ENCODE measurements around the gene CFL2.

The CFL2 gene

GRCh38 chr14:34665785-34666435 is 48.5 kb downstream of the CFL2 start:
- Histone ChIP-seq H3K9me3 (ENCODE audit: insufficient read depth, low read depth, low read length) (no peaks in the 10 kb centered on the region), H3K4me1 (ENCODE audit: insufficient read depth, low read length, poor library complexity, severe bottlenecking) (peaks cover 7% of the 10 kb centered on the region), H3K4me3 (ENCODE audit: low read length, poor library complexity, severe bottlenecking) (no peak overlapping the region), H3K79me2 (ENCODE audit: insufficient read depth, low read length) (no peaks in the 10 kb centered on the region), H3K27me3 (ENCODE audit: insufficient read depth, low read length, poor library complexity, severe bottlenecking) (no peaks in the 10 kb centered on the region), H3F3A (ENCODE audit: low read depth) (no peaks in the 10 kb centered on the region), H2AFZ (ENCODE audit: low read length) (peak overlapping the region; percentile 14), H3K9ac (ENCODE audit: low read depth, low read length, poor library complexity, severe bottlenecking) (no peak overlapping the region), H4K20me1 (ENCODE audit: insufficient read depth, low read length, poor library complexity, severe bottlenecking) (no peaks in the 10 kb centered on the region), H3K36me3 (ENCODE audit: insufficient read depth, low read length) (no peaks in the 10 kb centered on the region), H3K4me2 (ENCODE audit: low read depth, low read length, poor library complexity, severe bottlenecking) (peak overlapping the region; percentile 22), H3K9me2 (replicated peaks; ENCODE audit: low read depth, low read length) (no peaks in the 10 kb centered on the region)
- TF ChIP-seq CTCF (conservative IDR thresholded peaks at IDR 0.05; ENCODE audit: low read length) = no peak
- no peak for TF ChIP-seq EZH2phosphoT487 (IDR thresholded peaks at IDR 0.05; ENCODE audit: borderline replicate concordance)

GRCh38 chr14:34662561-34663088 is 51.8 kb downstream of the CFL2 start:
- no peaks in the 10 kb centered on the region for H3K27me3 ChIP-seq (ENCODE audit: insufficient read depth, low read length, poor library complexity, severe bottlenecking)
- no peak overlapping the region for H3K9ac ChIP-seq (ENCODE audit: low read depth, low read length, poor library complexity, severe bottlenecking)
- no peaks in the 10 kb centered on the region for H3K9me2 ChIP-seq (replicated peaks; ENCODE audit: low read depth, low read length)
- no peak overlapping the region for H3K4me3 ChIP-seq (ENCODE audit: low read length, poor library complexity, severe bottlenecking)
- H2AFZ ChIP-seq (ENCODE audit: low read length) = no peak overlapping the region
- H3K36me3 ChIP-seq (ENCODE audit: insufficient read depth, low read length) = no peaks in the 10 kb centered on the region
- no peaks in the 10 kb centered on the region for H4K20me1 ChIP-seq (ENCODE audit: insufficient read depth, low read length, poor library complexity, severe bottlenecking)
- no peak for TF ChIP-seq CTCF (conservative IDR thresholded peaks at IDR 0.05; ENCODE audit: low read length)
- no peak for TF ChIP-seq EZH2phosphoT487 (IDR thresholded peaks at IDR 0.05; ENCODE audit: borderline replicate concordance)
- no peaks in the 10 kb centered on the region for H3F3A ChIP-seq (ENCODE audit: low read depth)
- no peak overlapping the region for H3K4me2 ChIP-seq (ENCODE audit: low read depth, low read length, poor library complexity, severe bottlenecking)
- H3K9me3 ChIP-seq (ENCODE audit: insufficient read depth, low read depth, low read length) = no peaks in the 10 kb centered on the region
- H3K79me2 ChIP-seq (ENCODE audit: insufficient read depth, low read length) = no peaks in the 10 kb centered on the region
- peaks cover 7% of the 10 kb centered on the region for H3K4me1 ChIP-seq (ENCODE audit: insufficient read depth, low read length, poor library complexity, severe bottlenecking)

- no peak overlapping the region for H3K9ac ChIP-seq (ENCODE audit: low read depth, low read length, poor library complexity, severe bottlenecking)
- H3K9me3 ChIP-seq (ENCODE audit: insufficient read depth, low read depth, low read length) = no peaks in the 10 kb centered on the region
- H3K4me1 ChIP-seq (ENCODE audit: insufficient read depth, low read length, poor library complexity, severe bottlenecking) = peaks cover under 1% of the 10 kb centered on the region
- TF ChIP-seq EZH2phosphoT487 (IDR thresholded peaks at IDR 0.05; ENCODE audit: borderline replicate concordance) (no peak), CTCF (conservative IDR thresholded peaks at IDR 0.05; ENCODE audit: low read length) (no peak)
- no peaks in the 10 kb centered on the region for H3K36me3 ChIP-seq (ENCODE audit: insufficient read depth, low read length)
- H3K27me3 ChIP-seq (ENCODE audit: insufficient read depth, low read length, poor library complexity, severe bottlenecking) = no peaks in the 10 kb centered on the region
- H3K4me2 ChIP-seq (ENCODE audit: low read depth, low read length, poor library complexity, severe bottlenecking) = no peak overlapping the region
- no peaks in the 10 kb centered on the region for H3F3A ChIP-seq (ENCODE audit: low read depth)
- no peaks in the 10 kb centered on the region for H3K9me2 ChIP-seq (replicated peaks; ENCODE audit: low read depth, low read length)
- no peaks in the 10 kb centered on the region for H3K79me2 ChIP-seq (ENCODE audit: insufficient read depth, low read length)
- H4K20me1 ChIP-seq (ENCODE audit: insufficient read depth, low read length, poor library complexity, severe bottlenecking) = no peaks in the 10 kb centered on the region
- no peak overlapping the region for H2AFZ ChIP-seq (ENCODE audit: low read length)
- H3K4me3 ChIP-seq (ENCODE audit: low read length, poor library complexity, severe bottlenecking) = no peak overlapping the region
Observed at GRCh38 chr14:34660796-34661195, 53.6 kb downstream of the CFL2 start.
